HG03064 (cell line): ENCODE data around the gene ZMYM3.

Experiments
- ATAC-seq: cut with Tn5 transposase; IDR thresholded peaks from one replicate; pipeline ENCODE4 v1.9.1; 2021; ENCODE audit warnings: low read depth; ENCODE audit not compliant: unreplicated experiment

ZMYM3 gene

DNA sequence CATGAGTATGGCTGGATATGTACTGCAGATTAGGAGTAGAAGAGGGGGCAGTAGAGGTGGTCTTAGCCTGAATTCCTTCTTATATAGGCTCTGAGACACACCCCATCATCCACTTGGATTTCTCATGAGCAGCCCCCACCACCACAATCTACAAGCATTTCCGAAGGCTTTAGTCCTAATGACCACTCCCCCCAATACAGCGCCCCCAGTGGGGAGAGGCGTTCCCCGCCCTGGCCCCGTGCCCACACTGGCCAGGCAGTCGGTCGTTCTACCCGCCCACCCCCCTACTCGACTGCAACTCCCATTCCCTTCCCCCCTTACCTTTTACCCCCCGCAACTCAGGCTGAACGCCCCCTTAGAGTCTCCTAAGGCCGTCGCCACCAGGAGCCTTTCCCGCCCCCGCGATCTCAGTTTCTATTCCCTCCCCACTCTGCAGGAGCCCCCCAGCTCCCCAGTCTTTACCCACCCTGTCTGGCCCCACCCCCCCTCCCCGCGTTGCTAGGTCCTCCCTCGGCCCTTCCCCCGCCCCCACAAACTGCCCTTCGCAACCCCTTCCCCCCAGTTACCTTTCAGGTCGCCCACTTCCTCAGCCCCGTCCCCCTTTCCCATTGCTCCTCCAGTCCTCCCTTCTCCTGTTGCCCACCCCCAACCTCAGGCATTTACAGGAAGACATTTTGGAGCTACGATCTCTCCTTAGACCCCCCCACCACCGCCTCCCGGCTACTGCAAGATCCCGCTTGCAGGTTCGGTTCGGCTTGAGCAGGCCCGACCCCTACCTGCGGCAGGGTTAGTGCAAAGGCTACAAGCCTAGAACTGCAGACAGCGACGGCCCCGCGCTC, 468 bp downstream of the ZMYM3 start:
- no peak for ATAC-seq

DNA sequence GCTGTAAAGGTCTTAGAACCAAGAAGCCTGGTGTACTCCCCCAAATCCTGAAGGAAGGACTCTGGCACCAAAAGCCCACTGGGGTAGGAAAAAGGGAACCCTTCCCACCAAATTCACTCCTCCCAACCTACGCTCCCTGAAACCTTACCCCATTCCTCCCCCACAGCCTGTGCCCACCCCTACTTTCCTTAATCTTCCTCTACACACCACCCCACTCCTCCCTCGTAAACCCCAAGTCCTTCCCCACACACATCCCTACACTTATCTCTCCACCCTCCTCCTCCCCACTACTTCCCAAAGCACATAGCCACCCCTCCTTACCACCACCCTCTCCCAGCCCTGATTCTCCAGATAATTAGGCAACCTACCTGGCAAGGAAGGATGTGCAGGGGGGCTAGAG, 1.7 kb downstream of the ZMYM3 start:
- ATAC-seq: no peak

DNA sequence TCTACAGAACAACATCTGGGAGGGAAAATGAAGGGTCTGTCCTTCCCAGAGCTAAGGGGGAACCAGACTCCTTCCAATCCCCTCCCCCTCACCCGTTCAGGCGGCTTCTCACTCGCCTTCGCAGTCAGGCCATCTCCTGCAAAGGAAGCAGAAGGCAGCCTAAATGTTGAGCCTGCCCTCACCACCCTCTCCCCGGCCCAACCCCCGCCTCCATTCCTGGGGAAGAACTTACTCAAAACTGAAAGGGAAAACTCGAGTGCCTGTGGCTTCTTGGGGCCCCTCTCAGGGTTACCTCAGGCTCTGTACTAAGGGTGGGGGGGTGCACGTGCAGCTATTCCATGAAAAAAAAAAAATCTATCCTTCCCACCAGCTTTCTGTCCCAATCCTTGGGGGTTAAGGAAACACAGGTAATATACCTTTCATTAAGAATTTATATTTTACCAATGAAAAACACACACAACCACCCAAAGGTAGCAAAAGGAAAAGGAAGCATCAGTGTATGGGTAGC, 2.4 kb downstream of the ZMYM3 start:
- no peak for ATAC-seq

DNA sequence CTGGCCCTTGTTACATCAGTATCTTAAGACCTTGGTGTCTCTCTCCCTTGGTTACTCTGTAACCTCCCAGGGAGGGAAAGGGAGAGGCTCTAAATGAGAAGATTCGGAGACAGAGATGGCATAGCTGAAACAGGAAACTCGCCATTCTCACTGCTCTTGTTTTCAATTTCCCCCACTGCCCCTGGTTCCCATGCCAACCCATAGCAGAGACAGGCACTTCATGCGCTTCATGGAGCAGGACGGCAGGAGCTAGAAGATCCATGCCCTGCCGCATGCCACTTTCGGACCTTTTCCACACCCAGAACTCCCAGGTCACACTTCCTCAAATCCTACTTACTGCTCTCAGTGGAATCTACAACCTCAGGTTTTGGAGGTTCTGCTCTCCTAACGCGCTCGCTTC, 3.1 kb downstream of the ZMYM3 start:
- ATAC-seq: no peak

DNA sequence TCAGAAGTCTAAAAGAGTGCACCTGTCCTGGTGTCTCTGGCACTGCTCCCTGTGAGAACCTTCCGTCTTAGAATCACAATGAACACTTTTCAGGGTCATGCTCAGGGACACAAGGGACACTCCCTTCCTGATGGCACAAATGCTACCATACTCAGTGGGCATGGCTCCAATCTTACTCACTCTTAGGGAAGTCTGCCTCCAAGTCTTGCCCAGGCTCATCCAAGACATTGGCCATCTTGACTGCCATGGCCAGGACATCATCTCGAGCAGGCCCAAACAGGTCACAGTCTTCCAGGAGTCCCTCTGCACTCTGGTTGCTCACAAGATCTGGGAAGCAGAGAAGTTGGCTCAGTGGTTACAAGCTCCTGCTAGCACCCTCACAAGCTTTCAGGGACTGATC, 8.8 kb downstream of the ZMYM3 start:
- no peak for ATAC-seq

DNA sequence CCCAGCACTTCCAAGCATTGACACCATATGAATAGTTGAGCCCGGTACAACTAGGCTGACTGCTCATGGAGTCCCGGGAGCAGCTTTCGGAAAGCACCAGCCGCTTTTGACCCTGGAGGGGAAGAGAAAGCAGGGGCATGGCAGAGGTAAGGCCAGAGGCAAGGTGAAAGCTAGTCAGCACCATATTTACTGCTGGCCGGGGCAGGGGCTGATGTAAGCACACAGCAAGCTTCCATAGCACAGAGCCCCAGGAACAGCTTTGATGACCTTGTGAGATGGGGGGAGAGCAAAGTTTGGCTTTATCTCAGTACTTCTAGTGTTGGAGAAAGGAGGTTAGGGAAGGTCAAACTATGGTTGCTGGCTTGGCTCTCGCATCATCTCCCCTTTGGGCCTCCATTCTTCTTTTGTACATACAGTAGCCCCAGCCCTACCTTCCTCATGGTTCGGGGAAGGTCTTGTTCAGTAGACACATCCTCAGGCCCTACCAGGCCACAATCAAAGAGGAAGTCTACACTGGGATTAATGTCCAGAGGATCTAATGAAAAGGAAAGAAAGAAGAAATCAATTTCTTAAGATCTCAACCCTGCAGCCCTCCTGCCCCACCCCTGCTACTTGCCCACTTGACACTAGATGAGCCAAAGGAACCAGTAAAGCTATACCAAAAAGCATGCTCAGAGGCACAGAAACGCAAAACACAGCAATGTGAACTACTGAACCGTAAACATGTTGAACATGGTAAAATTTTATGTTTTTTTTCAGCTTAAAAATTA, 9.4 kb downstream of the ZMYM3 start:
- no peak for ATAC-seq

DNA sequence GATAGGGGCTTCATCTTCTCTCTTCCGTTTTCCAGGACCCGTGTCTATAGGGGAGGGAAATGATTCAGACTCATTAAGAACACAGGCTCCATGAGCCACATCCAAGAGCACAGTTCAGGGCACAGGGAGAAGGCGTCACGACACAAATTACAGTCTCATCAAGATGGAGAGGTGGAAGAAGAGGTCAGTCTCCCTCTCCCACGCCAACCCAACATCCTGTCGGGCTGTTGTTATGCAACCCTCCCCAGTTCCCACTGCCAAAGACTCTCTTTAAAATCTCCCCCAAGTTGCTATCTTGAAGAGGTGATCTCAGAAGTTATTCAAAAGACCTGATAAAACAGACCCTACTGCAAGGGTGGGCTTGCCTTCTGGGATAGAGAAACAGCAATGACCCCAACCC, 12.6 kb downstream of the ZMYM3 start:
- no peak for ATAC-seq

DNA sequence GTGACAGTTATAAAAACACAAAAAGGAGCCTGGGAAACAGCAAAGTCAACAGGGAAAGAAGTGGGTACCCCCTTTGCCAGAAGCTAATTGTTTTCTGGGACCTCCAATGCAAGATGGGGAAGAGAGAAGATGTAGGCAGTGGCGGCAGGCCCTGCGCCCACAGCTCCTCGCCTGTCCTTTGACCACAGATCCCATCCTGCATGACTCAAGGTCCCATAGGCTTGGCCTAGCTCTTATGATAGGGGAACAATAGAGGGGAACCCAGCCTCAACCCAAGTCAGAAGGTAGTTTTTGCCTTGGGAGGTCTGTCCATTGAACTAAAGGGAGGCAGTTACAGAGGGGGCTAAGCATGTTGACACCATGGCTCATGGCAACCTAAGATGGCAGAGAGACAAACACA, 14.2 kb downstream of the ZMYM3 start:
- no peak for ATAC-seq

DNA sequence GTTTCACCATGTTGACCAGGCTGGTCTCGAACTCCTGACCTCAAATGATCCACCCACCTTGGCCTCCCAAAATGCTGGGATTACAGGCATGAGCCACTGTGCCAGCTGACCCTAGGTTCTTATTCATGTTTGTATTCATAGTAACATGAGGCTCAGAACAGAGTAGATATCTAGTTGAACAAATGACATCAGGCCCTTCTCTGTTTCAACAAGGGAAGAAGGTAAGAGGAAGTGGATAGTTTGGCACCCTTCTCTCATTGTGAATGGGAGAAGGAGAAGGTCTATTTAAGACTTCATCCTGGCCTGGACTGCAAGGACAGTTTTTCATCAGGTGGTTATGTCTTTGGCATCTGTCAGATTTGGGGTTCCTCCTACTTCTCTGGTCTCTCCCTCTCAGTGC, 17.1 kb downstream of the ZMYM3 start:
- ATAC-seq: no peak

DNA sequence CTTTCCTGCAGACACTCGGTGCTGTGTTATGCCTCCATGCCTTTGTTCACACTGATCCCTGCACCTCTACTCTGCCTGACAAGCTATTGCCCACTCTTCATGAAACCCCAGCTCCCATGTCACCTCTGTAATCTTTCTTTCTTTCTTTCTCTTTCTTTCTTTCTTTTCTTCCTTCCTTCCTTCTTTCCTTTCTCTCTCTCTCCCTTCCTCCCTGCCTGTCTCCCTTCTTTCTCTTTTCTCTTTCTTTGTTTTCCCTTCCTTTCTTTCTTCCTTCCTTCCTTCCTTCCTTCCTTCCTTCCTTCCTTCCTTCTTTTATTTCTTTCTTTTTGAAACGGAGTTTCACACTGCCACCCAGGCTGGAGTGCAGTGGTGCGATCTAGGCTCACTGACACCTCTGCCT, 18.5 kb downstream of the ZMYM3 start:
- ATAC-seq: no peak

DNA sequence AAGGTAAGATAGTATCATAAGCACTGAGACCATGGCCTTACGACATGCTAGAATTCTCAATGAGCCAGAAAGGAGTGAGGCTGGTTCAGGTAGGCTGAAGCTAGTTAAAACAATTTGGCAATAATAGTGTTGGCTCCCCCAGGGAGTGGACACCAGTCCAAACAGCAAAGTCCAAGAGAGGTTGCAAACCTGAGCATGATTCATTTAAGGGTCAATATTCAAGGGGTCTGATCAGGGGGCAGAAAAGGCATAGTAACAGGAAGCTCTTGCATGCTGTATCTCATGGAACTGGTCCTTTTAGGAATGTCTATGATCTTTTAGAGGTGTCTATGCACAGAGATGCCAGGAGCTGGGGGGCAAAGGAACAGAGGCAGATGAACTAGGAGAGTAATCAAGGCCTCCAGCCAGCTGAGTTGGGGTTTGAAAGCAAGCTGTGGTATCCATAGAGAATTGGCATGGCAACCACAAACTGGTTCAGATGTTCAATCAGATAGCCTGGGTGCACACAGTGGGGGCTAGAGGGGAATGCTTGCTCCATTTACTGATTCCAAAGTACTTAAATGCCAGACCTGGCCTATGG, 25.8 kb downstream of the ZMYM3 start:
- ATAC-seq: no peak

DNA sequence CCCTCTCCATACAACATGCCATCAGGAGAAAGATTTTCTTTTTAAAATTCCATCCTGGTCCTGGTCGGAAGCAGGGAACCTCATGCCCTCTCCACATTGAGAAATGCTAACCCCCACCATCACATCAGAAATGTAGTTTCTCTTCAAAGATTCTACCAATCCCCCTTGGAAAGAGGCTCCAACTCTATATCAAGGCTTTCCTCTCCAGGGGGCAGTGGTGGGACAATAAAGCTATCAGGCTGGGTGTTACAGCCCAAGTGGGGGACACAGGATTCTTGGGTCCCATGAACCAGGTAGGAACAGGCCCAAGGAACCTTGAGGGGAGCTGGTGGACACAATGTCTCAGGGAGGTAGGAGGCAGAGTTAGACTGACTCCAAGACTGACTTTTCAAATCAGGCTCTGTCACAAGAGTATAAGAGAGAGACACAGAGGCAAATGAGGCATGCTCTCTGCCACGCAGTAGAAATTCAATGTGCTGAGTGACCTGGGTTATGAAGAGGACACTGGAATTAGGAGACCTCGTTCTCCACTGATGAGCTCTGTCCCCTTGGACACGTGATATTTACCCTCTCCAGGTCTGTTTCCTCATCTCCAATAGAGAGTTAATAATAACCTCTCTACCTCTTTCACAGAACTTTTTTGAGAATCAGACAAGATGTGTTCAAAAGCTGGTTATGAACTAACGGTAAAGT, 26.4 kb downstream of the ZMYM3 start:
- no peak for ATAC-seq

DNA sequence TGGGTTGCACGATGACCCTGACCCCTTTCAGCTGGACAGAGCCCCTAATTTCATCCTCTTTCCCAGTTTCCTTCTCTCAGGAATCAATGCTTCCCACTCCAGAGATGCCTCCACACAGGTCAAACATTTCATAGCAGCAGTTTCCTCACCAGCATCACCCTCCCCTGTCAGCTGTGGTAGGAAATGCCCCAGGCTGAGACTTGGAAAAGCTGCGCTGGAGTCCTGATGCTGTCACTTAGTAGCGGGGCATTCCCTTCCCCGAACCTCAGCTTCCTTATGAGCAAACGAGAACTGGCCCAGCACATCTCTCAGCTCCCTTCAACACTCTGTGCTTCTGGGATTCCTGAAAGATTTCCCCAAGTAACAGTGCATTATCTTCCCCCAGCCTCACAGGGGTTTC, 28.3 kb downstream of the ZMYM3 start:
- no peak for ATAC-seq

DNA sequence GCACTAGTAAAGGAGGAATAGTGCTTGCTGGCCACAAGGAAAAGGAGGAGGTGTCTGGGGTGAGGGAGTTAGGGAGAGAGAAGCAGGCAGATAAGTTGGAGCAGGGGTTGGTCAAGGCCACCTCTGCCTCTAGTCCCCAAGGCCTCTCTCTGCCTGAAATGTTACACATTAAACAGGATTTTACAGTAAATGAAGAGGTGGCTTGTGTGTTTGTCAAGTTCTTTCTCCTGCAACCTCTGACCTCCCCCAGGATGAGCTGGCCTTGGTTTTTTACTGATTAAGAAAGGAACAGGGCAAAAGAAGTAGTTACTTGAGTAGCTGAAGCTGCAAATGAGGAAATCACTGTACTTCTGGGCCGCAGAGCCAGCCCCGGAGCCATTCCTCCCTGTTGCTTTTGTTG, 28.9 kb downstream of the ZMYM3 start:
- no peak for ATAC-seq

DNA sequence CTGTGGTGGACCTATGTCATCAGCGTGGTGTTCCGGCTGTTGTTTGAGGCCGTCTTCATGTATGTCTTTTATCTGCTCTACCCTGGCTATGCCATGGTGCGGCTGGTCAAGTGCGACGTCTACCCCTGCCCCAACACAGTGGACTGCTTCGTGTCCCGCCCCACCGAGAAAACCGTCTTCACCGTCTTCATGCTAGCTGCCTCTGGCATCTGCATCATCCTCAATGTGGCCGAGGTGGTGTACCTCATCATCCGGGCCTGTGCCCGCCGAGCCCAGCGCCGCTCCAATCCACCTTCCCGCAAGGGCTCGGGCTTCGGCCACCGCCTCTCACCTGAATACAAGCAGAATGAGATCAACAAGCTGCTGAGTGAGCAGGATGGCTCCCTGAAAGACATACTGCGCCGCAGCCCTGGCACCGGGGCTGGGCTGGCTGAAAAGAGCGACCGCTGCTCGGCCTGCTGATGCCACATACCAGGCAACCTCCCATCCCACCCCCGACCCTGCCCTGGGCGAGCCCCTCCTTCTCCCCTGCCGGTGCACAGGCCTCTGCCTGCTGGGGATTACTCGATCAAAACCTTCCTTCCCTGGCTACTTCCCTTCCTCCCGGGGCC, 29.7 kb downstream of the ZMYM3 start:
- no peak for ATAC-seq

DNA sequence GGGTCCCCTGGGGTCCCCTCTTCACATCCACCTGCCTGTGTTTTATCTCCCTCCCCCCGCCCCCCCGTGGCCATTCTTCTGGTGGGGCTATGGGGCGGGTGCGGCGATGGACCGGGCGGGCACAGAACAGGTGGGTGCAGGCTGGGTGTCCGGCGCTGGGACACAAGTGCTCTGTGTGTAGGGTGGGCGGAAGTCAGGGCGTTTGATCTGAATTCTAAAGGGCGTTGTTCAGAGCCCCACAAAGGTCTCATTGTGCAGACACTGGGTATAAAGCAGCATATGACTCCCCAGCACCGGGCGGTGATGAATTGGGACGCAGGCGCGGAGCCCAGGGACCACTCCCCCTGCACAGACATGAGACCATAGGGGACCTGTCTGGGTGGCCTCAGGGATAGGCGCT, 31.0 kb downstream of the ZMYM3 start, which contains the start of gene GJB1:
Gene GJB1, plus strand, starts transcription at position 296 of the 400 bp plus-strand sequence. CDS start 484 bp downstream, outside the sequence.
- no peak for ATAC-seq

DNA sequence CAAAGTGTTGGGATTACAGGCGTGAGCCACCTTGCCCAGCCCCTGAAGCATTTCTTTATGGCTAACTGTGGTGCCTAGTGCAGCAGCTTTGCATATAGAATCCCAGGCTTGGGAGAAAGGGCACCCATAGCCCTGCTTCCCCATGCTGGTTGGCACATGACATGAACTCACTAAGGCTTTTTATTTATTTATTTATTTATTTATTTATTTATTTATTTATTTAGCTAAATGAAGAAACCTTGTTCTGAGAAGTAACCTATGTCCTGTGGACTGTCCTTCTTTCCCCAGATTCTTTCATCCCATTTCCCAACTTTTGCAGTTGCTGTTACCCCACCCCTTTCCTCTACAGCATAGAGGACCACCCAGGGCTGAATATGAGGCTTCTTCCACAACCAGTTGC, 32.8 kb downstream of the ZMYM3 start:
- no peak for ATAC-seq

DNA sequence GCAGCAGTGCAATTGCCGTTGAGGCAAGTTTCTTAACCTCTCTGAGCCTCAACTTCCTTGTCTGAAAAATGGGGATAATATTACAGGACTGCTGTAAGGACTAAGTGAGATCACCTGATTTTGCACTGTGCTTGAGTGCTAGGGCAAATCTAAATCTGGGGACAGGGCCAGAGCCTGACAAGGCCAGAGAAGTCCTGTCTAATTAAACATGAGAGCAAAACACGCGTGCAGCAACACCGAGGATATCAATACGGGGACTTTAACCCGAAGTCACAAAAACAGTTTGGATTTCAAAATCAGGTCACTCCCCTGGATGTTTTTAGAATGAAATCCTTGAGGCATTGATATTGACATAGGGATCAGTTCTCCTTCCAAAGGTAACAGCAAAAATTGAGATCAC, 36.6 kb downstream of the ZMYM3 start:
- no peak for ATAC-seq

DNA sequence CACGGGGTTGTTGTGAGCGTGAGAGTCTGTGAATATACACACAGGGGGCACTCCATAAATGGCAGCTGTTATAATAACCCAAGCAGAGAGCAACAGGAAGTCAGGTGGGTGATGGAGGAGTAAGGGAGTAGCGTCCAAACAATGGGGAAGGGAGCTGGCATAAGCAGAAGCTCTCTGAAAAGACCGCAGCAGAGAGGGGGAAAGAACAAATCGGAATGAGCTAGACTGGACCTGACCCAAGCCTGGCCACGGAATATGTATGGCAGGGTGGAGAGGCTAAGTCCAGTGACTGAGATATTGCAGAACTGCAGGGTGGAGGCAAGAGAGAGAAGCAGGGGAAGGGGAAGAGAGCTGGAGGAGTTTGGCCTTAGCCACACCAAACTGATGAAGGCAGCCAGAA, 37.5 kb downstream of the ZMYM3 start:
- no peak for ATAC-seq

DNA sequence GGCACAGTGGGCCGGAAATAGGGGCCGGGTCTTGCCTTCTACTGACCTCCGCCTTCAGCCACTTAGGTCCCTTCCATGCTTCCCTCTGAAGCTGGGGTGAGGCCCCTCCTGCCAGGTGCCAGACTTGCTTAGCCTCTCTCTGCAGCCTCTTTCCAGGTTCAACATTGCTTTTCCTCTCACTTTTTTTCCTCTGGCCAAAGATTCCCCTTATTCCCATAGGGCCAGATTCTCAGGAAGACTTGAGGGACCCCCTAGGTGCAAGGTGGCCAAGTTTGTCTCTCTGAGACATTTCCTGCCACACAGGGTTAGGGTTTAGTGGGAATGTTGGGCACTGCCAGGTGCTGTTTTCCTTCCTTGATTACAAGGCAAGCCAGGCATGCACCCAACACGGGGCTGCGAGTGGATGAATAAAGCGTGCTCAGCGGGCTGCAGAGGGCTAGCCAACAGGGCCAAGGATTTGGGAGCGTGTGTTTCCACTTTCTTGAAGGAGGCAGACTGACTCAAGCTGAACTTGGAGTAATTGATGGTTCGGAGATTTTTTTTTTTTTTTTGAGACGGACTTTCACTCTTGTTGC, 38.5 kb downstream of the ZMYM3 start:
- ATAC-seq: no peak
